ENCODE measurements around the gene TIGAR.

TIGAR gene

GRCh38 chr12:4277205-4277543 is 43.8 kb upstream of the TIGAR start:
- ATAC-seq (ENCODE audit: insufficient read depth, low read depth) (no peak), DNase-seq (no peak)
- Histone ChIP-seq H3K27me3 (ENCODE audit: insufficient read depth, low read length, poor library complexity) (peaks cover 54% of the 10 kb centered on the region), H4K20me1 (ENCODE audit: insufficient read depth, low read length) (peaks cover 17% of the 10 kb centered on the region), H3K4me2 (ENCODE audit: insufficient read depth, low read length) (no peak overlapping the region), H2AFZ (ENCODE audit: low read depth, low read length) (no peak overlapping the region), H3K9me3 (ENCODE audit: insufficient read depth, low read length, severe bottlenecking) (no peaks in the 10 kb centered on the region), H3K27ac (ENCODE audit: low read length) (no peak overlapping the region), H3K79me2 (ENCODE audit: insufficient read depth, low read length) (no peaks in the 10 kb centered on the region), H3K4me1 (ENCODE audit: insufficient read depth, low read length) (peaks cover 26% of the 10 kb centered on the region), H3K36me3 (ENCODE audit: insufficient read depth, low read length) (no peaks in the 10 kb centered on the region), H3K4me3 (ENCODE audit: low read depth in 1 of 2, low read length in 2 of 2) (no peak overlapping the region), H3K9ac (ENCODE audit: low read depth, low read length) (no peak overlapping the region)
- TF ChIP-seq EZH2 (IDR thresholded peaks at IDR 0.05; ENCODE audit: borderline replicate concordance, low read depth, low read length, severe bottlenecking): no peak
- TF ChIP-seq, protein P1, sequence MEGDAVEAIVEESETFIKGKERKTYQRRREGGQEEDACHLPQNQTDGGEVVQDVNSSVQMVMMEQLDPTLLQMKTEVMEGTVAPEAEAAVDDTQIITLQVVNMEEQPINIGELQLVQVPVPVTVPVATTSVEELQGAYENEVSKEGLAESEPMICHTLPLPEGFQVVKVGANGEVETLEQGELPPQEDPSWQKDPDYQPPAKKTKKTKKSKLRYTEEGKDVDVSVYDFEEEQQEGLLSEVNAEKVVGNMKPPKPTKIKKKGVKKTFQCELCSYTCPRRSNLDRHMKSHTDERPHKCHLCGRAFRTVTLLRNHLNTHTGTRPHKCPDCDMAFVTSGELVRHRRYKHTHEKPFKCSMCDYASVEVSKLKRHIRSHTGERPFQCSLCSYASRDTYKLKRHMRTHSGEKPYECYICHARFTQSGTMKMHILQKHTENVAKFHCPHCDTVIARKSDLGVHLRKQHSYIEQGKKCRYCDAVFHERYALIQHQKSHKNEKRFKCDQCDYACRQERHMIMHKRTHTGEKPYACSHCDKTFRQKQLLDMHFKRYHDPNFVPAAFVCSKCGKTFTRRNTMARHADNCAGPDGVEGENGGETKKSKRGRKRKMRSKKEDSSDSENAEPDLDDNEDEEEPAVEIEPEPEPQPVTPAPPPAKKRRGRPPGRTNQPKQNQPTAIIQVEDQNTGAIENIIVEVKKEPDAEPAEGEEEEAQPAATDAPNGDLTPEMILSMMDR (IDR thresholded peaks at IDR 0.05; ENCODE audit: borderline replicate concordance, extremely low read depth, low read length, poor library complexity, severe bottlenecking): no peak

- Histone ChIP-seq H2AFZ (ENCODE audit: low read depth, low read length) (no peak overlapping the region), H3K4me3 (ENCODE audit: low read depth in 1 of 2, low read length in 2 of 2) (no peak overlapping the region), H3K9ac (ENCODE audit: low read depth, low read length) (no peak overlapping the region), H3K27me3 (ENCODE audit: insufficient read depth, low read length, poor library complexity) (peaks cover 48% of the 10 kb centered on the region), H3K36me3 (ENCODE audit: insufficient read depth, low read length) (no peaks in the 10 kb centered on the region), H3K4me2 (ENCODE audit: insufficient read depth, low read length) (no peak overlapping the region), H3K4me1 (ENCODE audit: insufficient read depth, low read length) (peaks cover 19% of the 10 kb centered on the region), H3K27ac (ENCODE audit: low read length) (no peak overlapping the region), H4K20me1 (ENCODE audit: insufficient read depth, low read length) (peaks cover 17% of the 10 kb centered on the region), H3K9me3 (ENCODE audit: insufficient read depth, low read length, severe bottlenecking) (no peaks in the 10 kb centered on the region), H3K79me2 (ENCODE audit: insufficient read depth, low read length) (no peaks in the 10 kb centered on the region)
- TF ChIP-seq EZH2 (IDR thresholded peaks at IDR 0.05; ENCODE audit: borderline replicate concordance, low read depth, low read length, severe bottlenecking): no peak
- TF ChIP-seq, protein P1 (IDR thresholded peaks at IDR 0.05; ENCODE audit: borderline replicate concordance, extremely low read depth, low read length, poor library complexity, severe bottlenecking): no peak
- DNase-seq (no peak), ATAC-seq (ENCODE audit: insufficient read depth, low read depth) (no peak)
These were observed 43.2 kb upstream of the TIGAR start for GRCh38 chr12:4277857-4278256.

DNA sequence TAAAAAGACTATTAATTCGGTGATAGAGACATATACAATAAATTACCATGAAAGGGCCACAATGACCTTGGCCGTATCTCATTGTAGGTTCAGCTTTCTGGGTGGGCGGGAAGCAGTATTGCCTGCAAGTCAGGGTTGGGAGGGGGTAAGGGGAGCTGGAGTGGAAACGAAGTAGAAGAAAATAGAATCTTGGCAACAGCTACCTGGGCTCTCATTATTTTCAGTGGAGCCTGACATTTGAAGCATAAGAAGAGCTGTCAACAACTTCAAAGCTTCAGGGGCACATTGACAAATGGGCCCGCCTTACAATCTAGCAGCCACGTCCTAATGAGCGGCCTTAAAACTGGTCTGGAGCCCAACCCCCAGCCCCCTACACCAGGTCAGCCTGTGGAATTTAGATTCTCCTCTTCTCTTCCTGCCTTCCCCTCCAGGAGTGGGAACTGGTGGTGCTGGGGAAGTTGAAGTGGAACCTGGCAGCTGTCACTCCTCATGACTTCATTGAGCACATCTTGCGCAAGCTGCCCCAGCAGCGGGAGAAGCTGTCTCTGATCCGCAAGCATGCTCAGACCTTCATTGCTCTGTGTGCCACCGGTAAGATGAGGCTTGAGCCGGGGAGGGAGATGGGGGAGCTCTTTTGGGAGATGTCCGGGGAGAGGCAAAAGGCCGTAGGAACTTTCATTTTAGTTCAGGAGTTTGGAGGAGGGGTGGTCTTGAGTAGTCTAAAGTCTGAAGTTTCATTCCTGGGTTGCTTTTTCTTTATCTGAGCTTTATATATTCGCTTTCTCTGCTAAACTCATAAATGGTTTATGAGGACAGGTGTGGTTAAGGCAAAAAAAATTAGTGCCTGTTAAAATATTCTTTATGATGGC is 42.5 kb upstream of the TIGAR start:
- Histone ChIP-seq H4K20me1 (ENCODE audit: insufficient read depth, low read length) (peaks cover 15% of the 10 kb centered on the region), H3K36me3 (ENCODE audit: insufficient read depth, low read length) (no peaks in the 10 kb centered on the region), H3K9me3 (ENCODE audit: insufficient read depth, low read length, severe bottlenecking) (no peaks in the 10 kb centered on the region), H3K27me3 (ENCODE audit: insufficient read depth, low read length, poor library complexity) (peaks cover 40% of the 10 kb centered on the region), H3K4me2 (ENCODE audit: insufficient read depth, low read length) (no peak overlapping the region), H3K79me2 (ENCODE audit: insufficient read depth, low read length) (no peaks in the 10 kb centered on the region), H3K9ac (ENCODE audit: low read depth, low read length) (no peak overlapping the region), H3K4me1 (ENCODE audit: insufficient read depth, low read length) (peaks cover 12% of the 10 kb centered on the region), H2AFZ (ENCODE audit: low read depth, low read length) (no peak overlapping the region), H3K27ac (ENCODE audit: low read length) (no peak overlapping the region), H3K4me3 (ENCODE audit: low read depth in 1 of 2, low read length in 2 of 2) (no peak overlapping the region)
- ATAC-seq (ENCODE audit: insufficient read depth, low read depth) (no peak), DNase-seq (no peak)
- TF ChIP-seq EZH2 (IDR thresholded peaks at IDR 0.05; ENCODE audit: borderline replicate concordance, low read depth, low read length, severe bottlenecking): no peak
- TF ChIP-seq, protein P1 (IDR thresholded peaks at IDR 0.05; ENCODE audit: borderline replicate concordance, extremely low read depth, low read length, poor library complexity, severe bottlenecking): no peak
